Stimulated activated CD8-positive, alpha-beta memory T cell treated with anti-CD3 and anti-CD28 coated beads, Interleukin-15, amount 100 ng/mL, for 1 hour (primary cell): ENCODE measurements around the gene SHD.
A peak's percentile ranks its signal among the peaks of the same experiment; 100 is the strongest.
"Not testable (repeated sequence)": the region's sequence is repeated elsewhere in the genome, so short reads cannot be mapped to it uniquely, and the experiment has no call there.

Experiments used
- DNase-seq: peaks from one replicate; pipeline ENCODE4 v3.0.0-alpha.2; 2020; ENCODE audit warnings: low read depth

The SHD gene, protein sequence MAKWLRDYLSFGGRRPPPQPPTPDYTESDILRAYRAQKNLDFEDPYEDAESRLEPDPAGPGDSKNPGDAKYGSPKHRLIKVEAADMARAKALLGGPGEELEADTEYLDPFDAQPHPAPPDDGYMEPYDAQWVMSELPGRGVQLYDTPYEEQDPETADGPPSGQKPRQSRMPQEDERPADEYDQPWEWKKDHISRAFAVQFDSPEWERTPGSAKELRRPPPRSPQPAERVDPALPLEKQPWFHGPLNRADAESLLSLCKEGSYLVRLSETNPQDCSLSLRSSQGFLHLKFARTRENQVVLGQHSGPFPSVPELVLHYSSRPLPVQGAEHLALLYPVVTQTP

DNA sequence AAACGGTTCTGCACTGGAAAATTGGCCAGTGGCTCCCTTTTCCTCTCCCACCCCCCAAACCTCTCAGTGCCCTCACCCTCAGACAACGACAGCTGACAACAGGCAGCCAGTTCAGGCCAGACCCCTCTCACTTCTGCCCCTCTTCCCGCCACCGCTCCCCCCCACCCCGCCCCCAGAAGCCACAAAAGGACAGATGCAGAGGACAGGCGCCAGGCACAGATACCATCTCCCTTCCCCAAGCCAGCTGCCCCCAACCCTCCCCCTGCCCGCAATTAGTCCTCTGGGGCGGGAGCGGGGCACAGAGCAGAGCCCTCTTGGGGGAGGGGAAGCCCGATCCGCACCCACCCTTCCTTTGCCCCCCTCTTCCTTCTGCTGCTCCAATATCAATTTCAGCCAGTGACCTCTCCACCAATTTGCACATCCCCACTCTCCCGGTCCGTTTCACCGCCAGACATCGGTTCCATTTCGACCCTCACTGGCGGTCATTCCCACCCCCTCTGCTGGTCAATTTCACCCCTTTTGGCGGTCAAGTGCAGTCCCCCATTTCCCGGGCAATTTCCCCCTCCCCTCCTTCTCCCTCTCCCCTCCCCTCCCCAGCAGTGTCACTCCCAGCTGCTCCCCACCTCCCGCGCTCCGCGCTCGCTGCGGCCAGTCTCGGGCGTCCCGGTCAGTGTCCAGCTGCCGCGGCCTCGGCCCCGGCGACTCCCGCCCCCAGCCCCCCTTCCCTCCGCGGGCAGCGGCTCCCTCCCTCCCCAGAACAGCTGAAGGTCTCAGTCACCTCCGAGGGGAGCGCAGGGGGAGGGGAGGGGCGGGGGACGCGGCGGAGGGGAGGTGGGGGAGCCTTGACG, at the start of gene SHD:
SHD (plus strand) TSS at position 848 of the 848 bp plus-strand sequence. CDS start 798 bp downstream, outside the sequence.
- no peak for DNase-seq

DNA sequence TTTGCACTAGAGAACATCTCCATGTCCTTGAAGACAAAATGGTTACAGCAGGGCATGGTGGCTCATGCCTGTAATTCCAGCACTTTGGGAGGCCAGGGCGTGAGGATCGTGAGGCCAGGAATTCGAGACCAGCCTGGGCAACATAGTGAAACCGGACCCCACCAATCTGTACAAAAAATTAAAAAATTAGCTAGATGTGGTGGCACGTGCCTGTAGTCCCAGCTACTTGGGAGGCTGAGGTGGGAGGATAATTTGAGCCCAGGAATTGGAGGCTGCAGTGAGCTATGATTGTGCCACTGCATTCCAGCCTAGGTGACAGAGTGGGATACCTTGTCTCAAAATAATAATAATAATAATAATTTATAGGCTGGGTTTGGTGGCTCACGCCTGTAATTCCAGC, 48.8 kb upstream of the SHD start:
- DNase-seq, result not testable (repeated sequence)

DNA sequence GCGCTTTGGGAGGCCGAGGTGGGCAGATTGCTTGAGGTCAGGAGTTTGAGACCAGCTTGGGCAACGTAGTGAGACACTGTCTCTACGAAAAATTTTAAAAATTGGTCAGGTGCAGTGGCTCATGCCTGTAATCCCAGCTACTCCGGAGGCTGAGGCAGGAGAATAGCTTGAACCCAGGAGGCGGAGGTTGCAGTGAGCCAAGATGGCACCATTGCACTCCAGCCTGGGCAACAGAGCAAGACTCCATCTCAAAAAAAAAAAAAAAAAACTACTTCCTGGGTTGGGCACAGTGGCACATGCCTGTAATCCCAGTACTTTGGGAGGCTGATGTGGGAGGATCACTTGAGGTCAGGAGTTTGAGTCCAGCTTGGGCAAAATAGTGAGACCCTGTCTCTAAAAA, 47.5 kb upstream of the SHD start:
- DNase-seq, result not testable (repeated sequence)

DNA sequence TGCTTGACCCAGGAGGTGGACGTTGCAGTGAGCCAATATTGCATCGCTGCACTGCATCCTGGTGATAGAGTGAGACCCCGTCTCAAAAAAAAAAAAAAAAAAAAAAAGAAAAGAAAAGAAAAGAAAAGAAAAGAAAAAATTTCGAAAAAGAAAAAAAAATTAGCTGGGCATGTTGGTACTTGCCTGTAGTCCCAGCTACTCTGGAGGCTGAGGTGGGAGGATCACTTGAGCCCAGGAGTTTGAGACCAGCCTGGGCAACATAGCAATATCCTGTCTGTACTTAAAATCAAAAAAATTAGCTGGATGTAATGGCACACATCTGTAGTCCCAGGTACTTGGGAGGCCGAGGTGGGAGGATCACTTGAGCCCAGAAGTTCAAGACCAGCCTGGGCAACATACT, 46.9 kb upstream of the SHD start:
- DNase-seq, result not testable (repeated sequence)

DNA sequence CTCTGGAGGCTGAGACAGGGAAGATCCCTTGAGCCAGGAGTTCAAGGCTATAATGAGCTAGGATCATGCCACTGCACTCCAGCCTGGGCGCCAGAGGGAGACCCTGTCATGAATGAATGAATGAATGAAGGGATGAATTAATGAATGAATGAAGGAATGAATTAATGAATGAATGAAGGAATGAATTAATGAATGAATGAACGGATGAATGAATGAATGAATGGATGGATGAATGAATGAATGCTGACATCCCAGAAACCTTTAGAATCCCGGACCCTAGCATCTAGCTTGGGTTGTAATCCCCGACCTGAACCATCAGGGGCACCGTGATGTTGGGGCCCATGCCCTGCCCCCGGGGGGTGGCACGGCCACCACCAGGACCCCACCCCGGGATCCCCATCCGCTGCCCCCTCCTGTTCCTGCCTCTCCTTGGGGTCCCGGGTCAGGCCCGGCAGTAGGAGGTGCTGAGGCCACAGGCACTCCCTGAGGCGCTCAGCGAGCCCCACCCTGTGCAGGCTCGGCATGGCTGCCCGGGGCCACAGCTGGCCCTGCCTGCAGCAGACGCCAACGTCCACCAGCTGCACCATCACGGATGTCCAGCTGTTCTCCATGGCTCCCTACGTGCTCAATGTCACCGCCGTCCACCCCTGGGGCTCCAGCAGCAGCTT, 46.3 kb upstream of the SHD start:
- no peak for DNase-seq

DNA sequence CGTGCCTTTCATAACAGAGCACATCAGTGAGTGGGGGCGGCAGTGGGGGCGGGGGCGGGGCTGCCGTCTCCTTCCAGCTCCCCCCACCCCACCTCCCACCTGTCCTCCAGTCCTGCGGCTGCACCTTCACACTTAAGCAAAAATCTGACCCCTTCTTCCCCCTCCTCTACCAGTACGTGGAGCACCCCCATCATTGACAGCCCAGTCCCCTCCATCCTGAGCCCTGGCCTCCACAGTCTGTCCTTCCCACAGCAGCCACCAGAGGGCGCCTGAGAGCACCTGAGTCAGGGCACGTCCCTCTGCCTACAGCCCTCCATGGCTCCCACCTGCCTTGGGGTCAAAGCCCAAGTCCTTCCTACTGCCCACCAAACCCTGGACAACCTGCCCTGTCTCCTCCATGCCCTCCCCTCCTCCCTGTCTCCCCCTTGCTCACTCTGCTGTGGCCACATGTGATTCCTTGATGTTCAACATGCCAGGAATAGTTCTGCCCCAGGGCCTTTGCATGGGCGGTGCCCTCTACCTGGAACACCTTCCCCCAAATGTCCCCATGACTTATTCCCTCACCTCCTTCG, 45.7 kb upstream of the SHD start:
- DNase-seq, result peak; percentile 39

DNA sequence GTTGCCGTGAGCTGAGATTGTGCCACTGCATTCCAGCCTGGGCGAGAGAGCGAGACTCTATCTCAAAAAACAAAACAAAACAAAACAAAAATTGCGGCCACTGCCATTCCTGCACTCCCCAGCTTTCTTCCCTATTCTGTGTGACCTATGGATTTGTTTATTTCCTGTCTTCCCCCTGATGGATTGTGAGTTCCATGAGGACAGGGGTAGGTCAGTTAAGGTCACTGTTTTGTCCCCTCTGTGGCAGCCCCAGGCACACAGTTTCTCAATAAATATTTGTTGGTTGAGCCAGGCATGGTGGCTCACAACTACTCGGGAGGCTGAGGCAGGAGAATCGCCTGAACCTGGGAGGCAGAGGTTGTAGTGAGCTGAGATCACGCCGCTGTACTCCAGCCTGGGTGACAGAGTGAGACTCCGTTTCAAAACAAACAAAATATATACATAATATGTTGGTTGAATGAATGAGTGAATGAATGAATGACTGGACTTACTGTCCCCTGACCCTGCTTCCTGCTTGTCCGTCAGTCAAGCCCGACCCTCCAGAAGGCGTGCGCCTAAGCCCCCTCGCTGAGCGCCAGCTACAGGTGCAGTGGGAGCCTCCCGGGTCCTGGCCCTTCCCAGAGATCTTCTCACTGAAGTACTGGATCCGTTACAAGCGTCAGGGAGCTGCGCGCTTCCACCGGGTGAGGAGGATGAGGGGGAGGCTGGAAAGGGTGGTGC, 44.8 kb upstream of the SHD start:
- DNase-seq, result no peak

DNA sequence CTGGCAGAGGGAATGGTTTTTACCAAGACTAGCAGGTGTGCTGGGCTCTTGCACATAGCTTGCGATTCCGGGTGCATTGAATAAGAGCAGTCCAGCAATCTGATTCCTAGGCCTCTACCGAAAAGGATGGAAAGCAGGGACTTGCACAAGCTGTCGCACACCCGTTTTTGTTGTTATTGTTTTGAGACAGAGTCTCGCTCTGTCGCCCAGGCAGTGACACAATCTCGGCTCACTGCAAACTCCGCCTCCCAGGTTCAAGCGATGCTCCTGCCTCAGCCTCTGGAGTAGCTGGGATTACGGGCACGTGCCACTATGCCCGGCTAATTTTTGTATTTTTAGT, 44.2 kb upstream of the SHD start:
- DNase-seq, result no peak

DNA sequence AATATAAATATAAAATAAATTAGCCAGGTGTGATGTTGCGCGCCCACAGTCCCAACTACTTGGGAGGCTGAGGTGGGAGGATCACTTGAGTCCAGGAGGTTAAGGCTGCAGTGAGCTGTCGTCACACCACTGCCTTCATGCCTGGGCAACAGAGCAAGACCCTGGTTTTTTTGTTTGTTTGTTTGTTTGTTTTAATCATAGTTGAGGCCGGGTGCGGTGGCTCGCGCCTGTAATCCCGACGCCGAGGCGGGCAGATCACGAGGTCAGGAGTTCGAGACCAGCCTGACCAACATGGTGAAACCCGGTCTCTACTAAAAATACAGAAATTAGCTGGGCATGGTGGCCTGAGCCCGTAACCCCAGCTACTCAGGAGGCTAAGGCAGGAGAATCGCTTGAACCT, 41.6 kb upstream of the SHD start:
- not testable (repeated sequence) for DNase-seq

DNA sequence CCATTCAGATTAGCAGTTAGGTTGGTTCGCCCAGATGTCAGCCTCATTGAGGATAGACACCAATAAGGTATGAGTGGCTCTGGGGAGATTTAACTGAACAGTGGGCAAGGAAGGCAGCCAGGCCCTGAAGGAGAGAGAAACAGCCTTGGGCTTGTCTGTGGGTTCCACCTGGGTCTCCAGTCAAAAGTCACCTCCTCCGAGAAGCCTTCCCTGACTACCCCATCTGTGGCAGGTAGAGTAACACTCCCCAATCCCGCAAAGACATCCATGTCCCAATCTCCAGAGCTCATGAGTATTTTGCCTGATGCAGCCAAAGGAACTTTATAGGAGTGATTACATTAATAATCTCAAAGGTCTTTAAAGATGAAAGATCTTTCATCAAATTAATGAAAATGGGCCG, 40.2 kb upstream of the SHD start:
- DNase-seq, result no peak

DNA sequence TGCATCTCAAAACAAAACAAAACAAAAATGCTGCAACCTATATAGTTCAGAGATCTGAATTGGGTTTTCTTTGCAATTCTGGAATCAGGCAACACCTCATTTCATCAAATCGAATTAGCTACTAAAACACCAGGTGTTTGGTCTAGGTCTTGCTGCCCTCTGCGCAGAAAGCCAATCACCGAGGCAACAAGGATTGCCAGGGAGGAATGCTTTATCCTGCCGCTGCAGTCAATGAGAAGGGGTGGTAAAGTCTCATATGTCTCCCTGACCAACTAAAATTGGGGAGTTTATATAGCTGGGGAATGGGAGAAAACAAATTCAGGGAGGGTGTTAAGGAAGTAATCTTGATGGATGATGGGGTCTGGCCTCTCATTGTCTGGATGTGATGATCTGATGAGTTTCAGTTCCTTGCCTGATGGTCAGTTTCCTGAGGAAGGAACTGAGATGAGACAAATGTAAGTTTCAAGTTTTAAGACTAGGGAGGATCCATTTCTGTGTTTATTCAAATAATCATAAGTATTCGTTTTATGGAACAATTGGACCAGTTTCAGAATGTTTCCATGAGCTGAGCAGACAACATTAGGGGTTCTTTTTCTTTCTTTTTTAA, 37.1 kb upstream of the SHD start:
- no peak for DNase-seq

DNA sequence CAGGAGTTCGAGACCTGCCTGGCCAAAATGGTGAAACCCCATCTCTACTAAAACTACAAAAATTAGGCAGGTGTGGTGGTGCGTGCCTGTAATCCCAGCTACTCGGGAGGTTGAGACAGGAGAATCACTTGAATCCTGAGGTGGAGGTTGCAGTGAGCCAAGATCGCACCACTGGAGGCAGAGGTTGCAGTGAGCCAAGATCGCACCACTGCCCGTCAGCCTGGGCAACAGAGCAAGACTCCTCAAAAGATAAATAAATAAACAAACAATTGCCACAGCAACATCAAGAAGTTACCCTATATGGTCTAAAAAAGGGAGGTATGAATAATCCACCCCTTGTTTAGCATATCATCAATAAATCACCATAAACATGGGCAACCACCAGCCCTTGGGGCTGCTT, 33.1 kb upstream of the SHD start:
- DNase-seq, result not testable (repeated sequence)

DNA sequence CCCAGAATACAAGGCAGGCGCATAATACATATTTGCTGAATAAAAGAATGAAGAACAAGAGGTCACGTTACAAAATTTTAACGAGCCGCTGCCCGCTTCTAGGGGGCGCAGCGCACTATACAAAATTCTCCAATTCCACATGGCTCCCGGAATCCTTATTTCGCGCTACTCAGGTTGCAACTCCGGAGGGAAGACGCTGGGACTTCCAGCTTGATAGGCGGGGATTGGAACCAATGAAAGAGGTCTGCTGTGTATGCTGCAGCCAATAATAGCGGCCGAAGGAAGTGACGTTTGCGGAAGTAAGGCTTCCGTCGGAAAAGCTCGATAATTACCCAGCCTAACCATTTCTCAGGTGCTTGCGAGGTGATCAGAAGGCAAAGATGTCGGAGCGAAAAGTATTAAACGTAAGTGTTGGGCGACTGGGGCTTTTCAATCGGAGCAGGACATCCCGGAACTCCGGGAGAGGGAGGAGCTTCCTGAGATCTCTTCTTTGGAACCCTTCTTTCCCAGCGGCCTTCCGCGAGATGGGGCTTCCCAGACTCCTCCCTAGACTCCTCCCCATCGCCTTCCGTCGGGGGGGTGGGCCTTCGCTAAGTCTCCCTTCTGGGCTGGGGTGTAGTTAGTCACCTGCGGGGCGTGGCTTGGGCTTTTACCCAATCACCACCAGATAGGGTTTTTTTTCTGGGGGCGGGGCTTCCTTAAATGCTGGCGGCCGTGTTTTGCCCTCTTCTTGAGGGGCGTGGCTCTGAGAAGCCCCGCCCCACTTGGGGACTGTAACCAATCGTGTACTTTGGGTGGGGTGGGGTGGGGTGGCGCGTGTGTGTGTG, 32.1 kb upstream of the SHD start, which contains the start of gene YJU2:
YJU2 (plus strand) TSS at position 314 of the 827 bp plus-strand sequence; CDS start at position 381, 67 bp downstream.
- peak; percentile 97 for DNase-seq

DNA sequence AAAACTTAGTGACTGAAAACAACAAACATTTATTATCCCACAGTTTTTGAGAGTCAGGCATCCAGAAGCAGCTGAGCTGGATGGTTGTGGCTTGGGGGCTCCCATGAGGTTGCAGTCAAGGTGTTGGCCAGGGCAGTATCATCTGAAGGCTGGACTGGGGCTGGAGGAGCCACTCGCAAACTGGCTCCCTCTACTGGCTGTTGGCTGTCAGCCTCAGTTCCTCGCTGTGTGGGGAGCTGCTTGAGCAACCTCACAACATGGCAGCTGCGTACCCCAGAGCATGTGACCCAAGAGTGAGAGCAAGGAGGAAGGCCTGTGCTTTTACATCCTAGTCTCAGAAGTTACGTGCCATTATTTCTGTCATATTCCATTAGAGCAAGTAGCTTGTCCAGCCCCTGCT, 22.5 kb upstream of the SHD start:
- no peak for DNase-seq

DNA sequence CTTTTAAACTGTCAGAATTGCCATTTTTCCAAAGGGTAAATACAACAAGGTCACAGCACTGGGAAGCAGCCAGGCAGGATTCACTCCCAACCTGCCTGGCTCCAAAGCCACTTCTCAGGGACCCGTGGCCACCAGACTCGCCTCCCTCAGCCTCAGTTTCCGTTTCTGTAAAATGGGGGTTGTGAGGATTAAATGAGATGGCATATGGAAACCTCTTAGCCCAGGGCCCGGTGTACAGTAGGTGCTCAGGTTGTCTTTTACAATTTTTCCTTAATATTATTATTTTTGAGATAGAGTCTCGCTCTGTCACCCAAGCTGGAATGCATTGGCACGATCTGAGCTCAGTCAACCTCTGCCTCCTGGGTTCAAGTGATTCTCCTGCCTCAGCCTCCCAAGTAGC, 22.0 kb upstream of the SHD start:
- no peak for DNase-seq

DNA sequence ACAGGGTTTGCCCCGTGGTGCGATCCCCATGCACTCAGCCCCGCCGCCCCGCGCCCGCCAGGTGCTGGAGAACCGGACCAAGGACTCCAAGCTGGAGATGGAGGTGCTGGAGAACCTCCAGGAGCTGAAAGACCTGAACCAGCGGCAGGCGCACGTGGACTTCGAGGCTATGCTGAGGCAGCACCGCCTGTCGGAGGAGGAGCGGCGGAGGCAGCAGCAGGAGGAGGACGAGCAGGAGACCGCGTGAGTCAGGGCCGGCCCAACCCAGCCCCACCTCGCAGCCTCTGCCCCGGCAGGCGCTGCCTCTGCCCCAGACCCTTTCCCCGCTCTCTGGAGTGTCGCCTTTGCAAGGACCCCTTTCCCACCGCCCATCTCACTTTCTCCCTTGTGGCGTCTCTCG, 20.9 kb upstream of the SHD start:
- DNase-seq, result no peak

DNA sequence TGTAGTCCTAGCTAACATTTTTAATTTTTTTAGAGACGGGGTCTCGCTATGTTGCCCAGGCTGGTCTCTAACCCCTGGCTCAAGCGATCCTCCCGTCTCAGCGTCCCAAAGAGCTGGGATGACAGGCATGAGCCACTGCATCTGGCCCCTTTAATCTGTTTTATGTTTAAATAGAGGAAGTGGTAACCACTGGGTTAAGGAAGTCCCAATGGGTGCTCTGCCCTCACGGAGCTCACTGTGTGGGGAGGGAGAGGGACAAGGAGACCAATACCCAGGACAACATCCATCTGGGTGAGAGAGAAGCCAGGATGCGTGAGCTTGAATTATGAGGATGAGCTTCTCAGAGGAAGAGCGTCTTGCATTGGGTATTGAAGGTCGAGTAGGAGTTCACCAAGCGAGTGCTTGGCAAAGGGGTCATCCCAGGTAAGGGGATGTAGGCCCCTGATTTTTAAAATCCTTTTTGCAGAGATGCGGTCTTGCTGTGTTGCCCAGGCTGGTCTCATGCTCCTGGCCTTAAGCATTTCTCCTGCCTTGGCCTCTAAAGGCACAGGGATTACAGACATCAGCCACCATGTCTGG, 18.4 kb upstream of the SHD start:
- DNase-seq, result no peak

DNA sequence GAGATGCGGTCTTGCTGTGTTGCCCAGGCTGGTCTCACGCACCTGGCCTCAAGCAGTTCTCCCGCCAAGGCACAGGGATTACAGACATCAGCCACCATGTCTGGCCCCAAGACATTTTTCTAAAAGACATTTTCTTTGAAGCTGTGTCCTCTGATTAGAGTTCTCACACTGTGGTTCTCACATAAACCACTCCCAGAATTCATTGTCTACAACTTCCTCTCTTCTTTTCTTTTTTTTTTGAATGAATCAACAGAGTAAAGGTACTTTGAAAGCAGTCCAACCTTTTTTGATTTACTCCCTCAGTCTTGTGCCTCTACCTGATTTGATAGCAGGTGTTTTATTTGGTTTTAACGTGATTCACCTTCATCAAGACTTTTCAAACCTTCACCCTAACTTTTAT, 14.3 kb upstream of the SHD start:
- no peak for DNase-seq

DNA sequence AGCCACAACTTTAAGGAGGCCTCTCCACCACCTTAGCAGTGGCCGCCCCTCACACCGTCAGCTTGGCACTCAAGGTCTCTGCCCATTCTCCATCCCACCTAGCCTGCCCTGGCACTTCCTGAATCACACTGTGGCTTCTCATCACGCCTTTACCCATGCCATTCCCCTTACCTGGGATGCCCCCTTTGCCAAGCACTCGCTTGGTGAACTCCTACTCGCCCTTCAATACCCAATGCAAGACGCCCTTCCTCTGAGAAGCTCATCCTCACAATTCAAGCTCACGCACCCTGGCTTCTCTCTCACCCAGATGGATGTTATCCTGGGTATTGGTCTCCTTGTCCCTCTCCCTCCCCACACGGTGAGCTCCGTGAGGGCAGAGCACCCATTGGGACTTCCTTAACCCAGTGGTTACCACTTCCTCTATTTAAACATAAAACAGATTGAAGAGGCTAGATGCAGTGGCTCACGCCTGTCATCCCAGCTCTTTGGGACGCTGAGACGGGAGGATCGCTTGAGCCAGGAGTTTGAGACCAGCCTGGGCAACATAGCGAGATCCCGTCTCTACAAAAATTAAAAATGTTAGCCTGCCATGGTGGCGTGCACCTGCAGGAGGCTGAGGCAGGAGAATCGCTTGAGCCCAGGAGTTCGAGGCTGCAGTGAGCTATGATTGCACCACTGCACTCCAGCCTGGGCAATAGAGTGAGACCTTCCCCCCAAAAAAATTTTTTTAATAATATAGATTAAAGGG, 12.6 kb upstream of the SHD start:
- no peak for DNase-seq
